Fibroblast of lung (primary cell): ENCODE results near the gene HOXD4. TPM values are rescaled to one million over a fixed set of nuclear protein-coding genes. Genes with fewer than 3 reads are reported as not detected.

ENCODE experiments used
- DNase-seq, 2 donors: peaks; one replicate each; pipeline versions ENCODE4 v3.0.0 to v3.0.0-alpha.2; 2010; ENCODE audit warnings: low read depth in 2 of 2
- H2AFZ ChIP-seq: 2 replicates; pipeline ENCODE4 v1.5.1; 2012; ENCODE audit warnings: low read length, control low read depth, inconsistent platforms
- H3K27ac ChIP-seq: 2 replicates; pipeline ENCODE4 v1.5.1; 2011; ENCODE audit warnings: low read length, control low read depth; ENCODE audit not compliant: insufficient read depth
- H3K27me3 ChIP-seq: 2 replicates; pipeline ENCODE4 v1.5.1; 2011; ENCODE audit warnings: mild to moderate bottlenecking, low read length; ENCODE audit not compliant: control insufficient read depth, insufficient read depth
- H3K36me3 ChIP-seq: 2 replicates; pipeline ENCODE4 v1.5.1; 2011; ENCODE audit warnings: low read length; ENCODE audit not compliant: control insufficient read depth, insufficient read depth
- H3K4me1 ChIP-seq: 2 replicates; pipeline ENCODE4 v1.5.1; 2011; ENCODE audit warnings: low read length; ENCODE audit not compliant: control insufficient read depth, insufficient read depth; ENCODE audit errors: extremely low read depth
- H3K4me2 ChIP-seq: 2 replicates; pipeline ENCODE4 v1.5.1; 2011; ENCODE audit warnings: low read length, control low read depth; ENCODE audit not compliant: insufficient read depth; ENCODE audit errors: extremely low read depth
- H3K4me3 ChIP-seq, 4 experiments: fragments of 200-600 bp in 1 of 4; sonication (generic) in 1 of 4; replicated peaks in 1 of 4; 2 replicates each; pipeline ENCODE4 v1.5.1; 2011 to 2016; ENCODE audit warnings: low read length in 4 of 4, low read depth in 3 of 4, mild to moderate bottlenecking in 3 of 4, control low read depth in 2 of 4, inconsistent platforms in 1 of 4, mixed read lengths in 1 of 4; ENCODE audit not compliant: insufficient read depth in 1 of 4; ENCODE audit errors: control extremely low read depth in 1 of 4
- H3K79me2 ChIP-seq: 2 replicates; pipeline ENCODE4 v1.5.1; 2012; ENCODE audit warnings: mild to moderate bottlenecking, low read length, inconsistent platforms; ENCODE audit not compliant: control insufficient read depth, insufficient read depth
- H3K9ac ChIP-seq: 2 replicates; pipeline ENCODE4 v1.5.1; 2011; ENCODE audit warnings: mild to moderate bottlenecking, low read length, control low read depth; ENCODE audit not compliant: insufficient read depth
- H3K9me3 ChIP-seq: 2 replicates; pipeline ENCODE4 v1.5.1; 2012; ENCODE audit warnings: low read depth, low read length; ENCODE audit not compliant: control insufficient read depth, insufficient read depth
- H4K20me1 ChIP-seq: 2 replicates; pipeline ENCODE4 v1.5.1; 2011; ENCODE audit warnings: low read length; ENCODE audit not compliant: control insufficient read depth, insufficient read depth; ENCODE audit errors: extremely low read depth
- EZH2 ChIP-seq: IDR thresholded peaks from 2 replicates; pipeline ENCODE4 v1.5.1; 2012; ENCODE audit warnings: low read length, control low read depth, mild to moderate bottlenecking; ENCODE audit errors: missing control alignments
- polyA plus RNA-seq, 2 donors: library from polyadenylated mRNA; depleted of rRNA in 1 of 2; stranded (reverse) in 1 of 2; unstranded in 1 of 2; fragments of >200 nt; gene quantifications; 2 replicates each; pipeline ENCODE4 v1.2.1, GENCODE V29; 2011 to 2012; ENCODE audit warnings: missing spikeins in 1 of 2
- total RNA-seq: library from RNA; depleted of rRNA; stranded (reverse); fragments of >200 nt; gene quantifications from 2 replicates; pipeline ENCODE4 v1.2.1, GENCODE V29; 2014
- TF ChIP-seq, protein P1 (sequence below), 2 donors: IDR thresholded peaks in 1 of 2; conservative IDR thresholded peaks in 1 of 2; 1 replicate in 1 of 2; 2 replicates in 1 of 2; pipeline ENCODE4 v1.5.1; 2011 to 2012; ENCODE audit warnings: low read length in 2 of 2, control low read depth in 1 of 2, inconsistent platforms in 1 of 2, low read depth in 1 of 2, mild to moderate bottlenecking in 1 of 2

HOXD4 gene
- total and polyA plus RNA-seq, 2 donors (not counting 1 experiment from before 2014, with no cell fraction given), result not detected

DNA sequence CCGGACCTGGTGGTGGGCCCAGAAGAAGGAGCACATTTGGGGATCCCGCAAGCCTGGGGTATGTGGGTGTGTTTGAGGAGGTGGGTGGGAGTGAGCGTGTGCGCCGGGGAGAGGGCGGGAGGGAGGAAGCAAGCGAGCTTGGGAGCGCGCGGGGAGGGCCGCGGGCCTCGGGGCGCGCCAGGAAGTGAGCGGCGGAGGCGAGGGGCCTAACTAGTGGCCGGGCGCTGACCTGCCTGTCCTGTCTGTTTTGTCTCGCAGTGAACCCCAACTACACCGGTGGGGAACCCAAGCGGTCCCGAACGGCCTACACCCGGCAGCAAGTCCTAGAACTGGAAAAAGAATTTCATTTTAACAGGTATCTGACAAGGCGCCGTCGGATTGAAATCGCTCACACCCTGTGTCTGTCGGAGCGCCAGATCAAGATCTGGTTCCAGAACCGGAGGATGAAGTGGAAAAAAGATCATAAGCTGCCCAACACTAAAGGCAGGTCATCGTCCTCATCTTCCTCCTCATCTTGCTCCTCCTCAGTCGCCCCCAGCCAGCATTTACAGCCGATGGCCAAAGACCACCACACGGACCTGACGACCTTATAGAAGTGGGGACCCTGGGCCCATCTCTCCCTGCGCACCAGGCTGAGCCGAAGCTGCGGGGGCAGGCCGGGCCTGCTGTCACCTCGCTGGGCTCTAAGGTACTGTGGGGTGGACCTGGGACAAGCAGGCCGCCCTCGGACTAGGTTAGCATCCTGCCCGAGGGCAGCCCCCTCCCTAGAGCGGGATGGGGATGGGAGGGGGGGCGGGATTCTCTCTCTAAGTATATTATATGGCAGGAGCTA is 1.2 kb downstream of the HOXD4 start:
- no peaks in the 10 kb centered on the region for H4K20me1 ChIP-seq
- H3K36me3 ChIP-seq, result no peaks in the 10 kb centered on the region
- no peaks in the 10 kb centered on the region for H3K79me2 ChIP-seq
- no peak overlapping the region for H3K9ac ChIP-seq
- no peaks in the 10 kb centered on the region for H3K4me1 ChIP-seq
- H3K27me3 ChIP-seq, result peaks cover 75% of the 10 kb centered on the region
- no peaks in the 10 kb centered on the region for H3K9me3 ChIP-seq
- no peak overlapping the region for H3K27ac ChIP-seq
- TF ChIP-seq EZH2, result peak; percentile 57
- TF ChIP-seq, protein P1, sequence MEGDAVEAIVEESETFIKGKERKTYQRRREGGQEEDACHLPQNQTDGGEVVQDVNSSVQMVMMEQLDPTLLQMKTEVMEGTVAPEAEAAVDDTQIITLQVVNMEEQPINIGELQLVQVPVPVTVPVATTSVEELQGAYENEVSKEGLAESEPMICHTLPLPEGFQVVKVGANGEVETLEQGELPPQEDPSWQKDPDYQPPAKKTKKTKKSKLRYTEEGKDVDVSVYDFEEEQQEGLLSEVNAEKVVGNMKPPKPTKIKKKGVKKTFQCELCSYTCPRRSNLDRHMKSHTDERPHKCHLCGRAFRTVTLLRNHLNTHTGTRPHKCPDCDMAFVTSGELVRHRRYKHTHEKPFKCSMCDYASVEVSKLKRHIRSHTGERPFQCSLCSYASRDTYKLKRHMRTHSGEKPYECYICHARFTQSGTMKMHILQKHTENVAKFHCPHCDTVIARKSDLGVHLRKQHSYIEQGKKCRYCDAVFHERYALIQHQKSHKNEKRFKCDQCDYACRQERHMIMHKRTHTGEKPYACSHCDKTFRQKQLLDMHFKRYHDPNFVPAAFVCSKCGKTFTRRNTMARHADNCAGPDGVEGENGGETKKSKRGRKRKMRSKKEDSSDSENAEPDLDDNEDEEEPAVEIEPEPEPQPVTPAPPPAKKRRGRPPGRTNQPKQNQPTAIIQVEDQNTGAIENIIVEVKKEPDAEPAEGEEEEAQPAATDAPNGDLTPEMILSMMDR (conservative IDR thresholded peaks at IDR 0.05 in 1 of 2, IDR thresholded peaks at IDR 0.05 in 1 of 2; ENCODE audit: low read depth in 1 of 2, low read length in 2 of 2), result no peak
- no peak overlapping the region for H3K4me3 ChIP-seq
- H3K4me2 ChIP-seq, result no peak overlapping the region
- H2AFZ ChIP-seq, result no peak overlapping the region
- DNase-seq, result peak in 1 of 2 donors; percentile 65

DNA sequence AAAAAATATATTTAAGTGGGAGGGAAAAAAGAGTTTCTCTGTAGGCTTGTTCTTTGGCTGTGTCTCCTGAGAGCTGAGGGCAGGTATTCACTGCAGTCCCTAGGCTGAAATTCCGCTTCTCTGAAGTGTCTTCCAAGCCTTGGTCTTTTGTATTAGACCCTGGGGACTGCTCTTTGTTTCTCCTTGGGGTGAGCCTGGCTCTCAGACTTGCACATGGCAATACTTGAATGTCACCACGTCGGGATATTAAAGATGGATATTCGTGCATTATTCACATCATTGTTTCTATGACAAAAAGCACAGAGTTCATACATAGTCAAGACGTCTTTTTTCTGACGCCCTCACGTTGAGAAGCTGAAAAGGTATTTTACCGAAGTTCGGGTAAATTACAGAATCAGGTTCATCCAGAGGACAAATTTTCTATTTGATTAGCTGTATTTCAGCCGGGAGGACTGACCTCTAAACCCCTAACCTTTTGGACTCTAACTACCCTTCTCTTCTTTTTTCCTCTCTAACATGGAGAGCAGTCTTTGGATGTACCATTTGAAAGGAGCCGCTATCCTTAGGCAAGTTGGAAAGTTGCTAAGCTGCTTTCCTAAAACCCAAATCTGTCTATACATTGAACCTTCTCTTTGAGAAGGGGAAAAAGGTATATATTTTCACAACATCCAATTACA is 3.4 kb downstream of the HOXD4 start:
- TF ChIP-seq EZH2, result peak; percentile 47
- TF ChIP-seq, protein P1 (conservative IDR thresholded peaks at IDR 0.05 in 1 of 2, IDR thresholded peaks at IDR 0.05 in 1 of 2; ENCODE audit: low read depth in 1 of 2, low read length in 2 of 2), result no peak
- no peaks in the 10 kb centered on the region for H3K4me1 ChIP-seq
- peaks cover 73% of the 10 kb centered on the region for H3K27me3 ChIP-seq

DNA sequence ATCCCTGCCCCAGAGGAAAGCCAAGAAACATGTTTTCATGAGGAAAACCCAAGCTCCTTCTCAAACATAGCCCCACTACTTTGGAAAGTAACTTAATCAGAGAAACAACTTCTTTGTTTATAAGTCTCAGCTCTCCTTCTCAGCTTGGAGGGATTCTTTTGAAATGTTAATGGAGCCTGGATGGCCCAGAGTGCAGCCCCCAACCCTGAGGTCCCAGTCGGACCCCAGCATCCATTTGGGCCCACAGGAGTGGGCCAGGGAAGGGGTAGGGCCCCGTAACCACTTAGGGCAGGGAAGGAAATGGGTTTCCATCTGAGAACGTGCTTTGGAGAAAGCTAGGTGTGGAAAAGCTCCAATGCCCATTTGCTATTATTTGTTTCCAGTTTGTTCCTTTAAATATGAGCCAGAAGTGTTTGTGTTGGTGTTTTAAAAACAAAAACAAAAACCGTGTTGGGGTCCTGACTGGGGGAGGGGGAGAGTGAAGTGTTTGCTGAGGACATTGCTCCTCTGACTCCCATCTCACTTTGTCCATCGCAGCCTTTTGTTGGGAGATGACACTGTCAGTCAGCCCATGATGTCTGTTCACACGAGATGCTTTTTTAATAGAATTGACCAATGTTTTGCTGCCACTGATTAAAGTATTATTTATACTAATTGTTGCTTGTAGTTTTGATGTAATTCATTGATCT is 4.2 kb downstream of the HOXD4 start:
- no peaks in the 10 kb centered on the region for H4K20me1 ChIP-seq
- DNase-seq, result no peak
- H3K36me3 ChIP-seq, result no peaks in the 10 kb centered on the region
- H3K27me3 ChIP-seq, result peaks cover 73% of the 10 kb centered on the region
- no peak overlapping the region for H2AFZ ChIP-seq
- H3K9ac ChIP-seq, result no peak overlapping the region
- no peaks in the 10 kb centered on the region for H3K4me1 ChIP-seq
- no peaks in the 10 kb centered on the region for H3K79me2 ChIP-seq
- H3K27ac ChIP-seq, result no peak overlapping the region
- H3K4me3 ChIP-seq, result no peak overlapping the region
- no peak for TF ChIP-seq EZH2
- TF ChIP-seq, protein P1 (conservative IDR thresholded peaks at IDR 0.05 in 1 of 2, IDR thresholded peaks at IDR 0.05 in 1 of 2; ENCODE audit: low read depth in 1 of 2, low read length in 2 of 2), result no peak
- H3K9me3 ChIP-seq, result no peaks in the 10 kb centered on the region
- no peak overlapping the region for H3K4me2 ChIP-seq

More for the DNA sequence above, 3.4 kb downstream of the HOXD4 start:
- H3K36me3 ChIP-seq, result no peaks in the 10 kb centered on the region
- H3K27ac ChIP-seq, result no peak overlapping the region
- no peak overlapping the region for H3K9ac ChIP-seq
- H3K4me3 ChIP-seq, result no peak overlapping the region
- H3K79me2 ChIP-seq, result no peaks in the 10 kb centered on the region
- DNase-seq, result no peak
- H2AFZ ChIP-seq, result no peak overlapping the region
- H3K4me2 ChIP-seq, result no peak overlapping the region
- no peaks in the 10 kb centered on the region for H3K9me3 ChIP-seq
- no peaks in the 10 kb centered on the region for H4K20me1 ChIP-seq
